SU-DHL-6 (cell line): ENCODE results near the gene CBX1.
A peak's percentile ranks its signal among the peaks of the same experiment; 100 is the strongest.

Experiments
- H2AFZ ChIP-seq: fragments of 200-600 bp; sonication (generic); 2 replicates; pipeline ENCODE4 v1.6.1; 2014; ENCODE audit warnings: low read depth, mild to moderate bottlenecking, moderate library complexity, mixed read lengths, antibody characterized with exemption, low read length; ENCODE audit not compliant: severe bottlenecking
- H3F3A ChIP-seq: fragments of 200-600 bp; shearing (Covaris generic); 2 replicates; pipeline ENCODE4 v1.6.0; 2016; ENCODE audit warnings: antibody characterized with exemption, mild to moderate bottlenecking; ENCODE audit not compliant: insufficient read depth
- H3K27ac ChIP-seq: fragments of 200-600 bp; sonication (generic); 2 replicates; pipeline ENCODE4 v1.5.1; 2016; ENCODE audit warnings: low read depth, mild to moderate bottlenecking, low read length, moderate library complexity, mixed read lengths
- H3K27me3 ChIP-seq: fragments of 200-600 bp; sonication (generic), shearing (Covaris generic); 2 replicates; pipeline ENCODE4 v1.6.0; 2014; ENCODE audit warnings: mild to moderate bottlenecking, low read length
- H3K36me3 ChIP-seq: fragments of 200-600 bp; sonication (generic); 2 replicates; pipeline ENCODE4 v1.6.1; 2014; ENCODE audit warnings: mild to moderate bottlenecking, low read length, mixed read lengths
- H3K4me2 ChIP-seq: fragments of 300-600, 200-600 bp; shearing (Covaris generic), sonication (generic); 2 replicates; pipeline ENCODE4 v1.6.0; 2014; ENCODE audit warnings: low read length, low read depth, mild to moderate bottlenecking; ENCODE audit not compliant: poor library complexity, severe bottlenecking
- H3K4me3 ChIP-seq: fragments of 200-600 bp; sonication (generic); 2 replicates; pipeline ENCODE4 v1.5.1; 2014; ENCODE audit warnings: antibody characterized with exemption, low read length, mild to moderate bottlenecking, mixed read lengths; ENCODE audit not compliant: insufficient read depth, poor library complexity, severe bottlenecking
- H3K79me2 ChIP-seq: fragments of 200-600 bp; sonication (generic); 2 replicates; pipeline ENCODE4 v1.6.1; 2014; ENCODE audit warnings: mild to moderate bottlenecking, low read length, moderate library complexity; ENCODE audit not compliant: insufficient read depth
- H3K9ac ChIP-seq: fragments of 200-600 bp; sonication (generic); 2 replicates; pipeline ENCODE4 v1.7.0; 2014; ENCODE audit warnings: mild to moderate bottlenecking, low read length
- H3K9me2 ChIP-seq: fragments of 200-600 bp; sonication (generic); replicated peaks from 2 replicates; pipeline ENCODE4 v1.6.1; 2014; ENCODE audit warnings: low read length; ENCODE audit not compliant: insufficient read depth
- H3K9me3 ChIP-seq: fragments of 200-600 bp; sonication (generic); 2 replicates; pipeline ENCODE4 v1.6.1; 2014; ENCODE audit warnings: low read length, mixed read lengths; ENCODE audit not compliant: insufficient read depth
- H4K20me1 ChIP-seq: fragments of 200-600 bp; sonication (generic); 2 replicates; pipeline ENCODE4 v1.6.1; 2014; ENCODE audit warnings: low read depth, mild to moderate bottlenecking, antibody characterized with exemption, low read length, moderate library complexity, mixed read lengths
- CTCF ChIP-seq: fragments of 200-600 bp; sonication (generic); IDR thresholded peaks from one replicate; pipeline ENCODE4 v1.5.1; 2017; ENCODE audit warnings: antibody characterized with exemption, mild to moderate bottlenecking, low read length, moderate library complexity; ENCODE audit not compliant: insufficient read depth, poor library complexity, severe bottlenecking
- EZH2phosphoT487 ChIP-seq: fragments of 200-600 bp; sonication (generic), shearing (Covaris generic); conservative IDR thresholded peaks from 2 replicates; pipeline ENCODE4 v1.6.1; 2018; ENCODE audit warnings: mild to moderate bottlenecking, antibody characterized with exemption, low read length, moderate library complexity, mixed read lengths

The CBX1 gene

GRCh38 chr17:48131216-48131824 lies 30.0 kb upstream of the CBX1 start:
- Histone ChIP-seq H3K4me3 (no peak overlapping the region), H3K36me3 (no peaks in the 10 kb centered on the region), H3K27ac (no peak overlapping the region), H4K20me1 (no peaks in the 10 kb centered on the region), H3K4me2 (no peak overlapping the region), H3K9me2 (no peaks in the 10 kb centered on the region), H3K9me3 (no peaks in the 10 kb centered on the region), H3F3A (no peaks in the 10 kb centered on the region), H3K79me2 (no peaks in the 10 kb centered on the region), H3K9ac (no peak overlapping the region), H2AFZ (no peak overlapping the region), H3K27me3 (no peaks in the 10 kb centered on the region)
- TF ChIP-seq EZH2phosphoT487 (no peak), CTCF (peak; percentile 67)

- Histone ChIP-seq H2AFZ (no peak overlapping the region), H3K4me3 (no peak overlapping the region), H4K20me1 (no peaks in the 10 kb centered on the region), H3K9me2 (no peaks in the 10 kb centered on the region), H3K9me3 (no peaks in the 10 kb centered on the region), H3K9ac (no peak overlapping the region), H3K36me3 (no peaks in the 10 kb centered on the region), H3F3A (no peaks in the 10 kb centered on the region), H3K27ac (no peak overlapping the region), H3K79me2 (no peaks in the 10 kb centered on the region), H3K4me2 (no peak overlapping the region), H3K27me3 (no peaks in the 10 kb centered on the region)
- TF ChIP-seq CTCF (no peak), EZH2phosphoT487 (no peak)
These were observed 28.7 kb upstream of the CBX1 start for GRCh38 chr17:48129981-48130380.

GRCh38 chr17:48128400-48128799 lies 27.1 kb upstream of the CBX1 start:
- no peak overlapping the region for H3K4me3 ChIP-seq
- H3K79me2 ChIP-seq, result no peaks in the 10 kb centered on the region
- TF ChIP-seq EZH2phosphoT487 (no peak), CTCF (no peak)
- H3K36me3 ChIP-seq, result no peaks in the 10 kb centered on the region
- H3K27me3 ChIP-seq, result no peaks in the 10 kb centered on the region
- H3K9ac ChIP-seq, result no peak overlapping the region
- no peak overlapping the region for H3K4me2 ChIP-seq
- H4K20me1 ChIP-seq, result no peaks in the 10 kb centered on the region
- no peak overlapping the region for H3K27ac ChIP-seq
- no peaks in the 10 kb centered on the region for H3K9me3 ChIP-seq
- no peaks in the 10 kb centered on the region for H3K9me2 ChIP-seq
- H3F3A ChIP-seq, result no peaks in the 10 kb centered on the region
- no peak overlapping the region for H2AFZ ChIP-seq
